Liver (tissue), 9 donors: ENCODE measurements around the gene NR4A3. TPM values are rescaled to one million over a fixed set of nuclear protein-coding genes. Genes with fewer than 3 reads are reported as not detected.

ENCODE experiments used
- DNase-seq: peaks from one replicate; pipeline ENCODE4 v3.0.0-alpha.2; 2017; ENCODE audit warnings: low spot score
- H3K27ac ChIP-seq, 2 donors: one replicate each; pipeline ENCODE4 v1.7.0; 2013; ENCODE audit warnings: inconsistent platforms in 2 of 2, low read length in 2 of 2, control low read depth in 1 of 2, low read depth in 1 of 2, mild to moderate bottlenecking in 1 of 2
- H3K27me3 ChIP-seq, 4 donors: one replicate each; pipeline versions ENCODE4 v1.6.1 to v1.7.0; 2013; ENCODE audit warnings: low read length in 3 of 4, inconsistent platforms in 1 of 4, mild to moderate bottlenecking in 1 of 4, moderate library complexity in 1 of 4; ENCODE audit not compliant: control insufficient read depth in 4 of 4, insufficient read depth in 4 of 4
- H3K36me3 ChIP-seq, 4 donors: one replicate each; pipeline versions ENCODE4 v1.6.1 to v1.7.0; 2013; ENCODE audit warnings: low read length in 3 of 4, mild to moderate bottlenecking in 3 of 4, low read depth in 1 of 4, moderate library complexity in 1 of 4; ENCODE audit not compliant: control insufficient read depth in 4 of 4, insufficient read depth in 3 of 4
- H3K4me1 ChIP-seq, 4 donors: one replicate each; pipeline versions ENCODE4 v1.6.1 to v1.7.0; 2013; ENCODE audit warnings: low read length in 3 of 4, mild to moderate bottlenecking in 3 of 4, moderate library complexity in 1 of 4; ENCODE audit not compliant: control insufficient read depth in 4 of 4, insufficient read depth in 4 of 4
- H3K4me3 ChIP-seq, 3 donors: one replicate each; pipeline versions ENCODE4 v1.6.1 to v1.7.0; 2013; ENCODE audit warnings: low read length in 3 of 3, control low read depth in 1 of 3, low read depth in 1 of 3, mild to moderate bottlenecking in 1 of 3
- H3K9ac ChIP-seq, 2 donors: one replicate each; pipeline ENCODE4 v1.7.0; 2013; ENCODE audit warnings: low read length in 2 of 2, mild to moderate bottlenecking in 2 of 2, moderate library complexity in 2 of 2, control low read depth in 1 of 2, low read depth in 1 of 2
- H3K9me3 ChIP-seq, 4 donors: one replicate each; pipeline versions ENCODE4 v1.6.1 to v1.7.0; 2013; ENCODE audit warnings: low read length in 3 of 4; ENCODE audit not compliant: control insufficient read depth in 4 of 4
- ATF3 ChIP-seq: IDR thresholded peaks from 2 replicates; pipeline ENCODE4 v1.6.1; 2016; ENCODE audit warnings: antibody characterized with exemption
- CTCF ChIP-seq: fragments of 150-350 bp; IDR thresholded peaks from 2 replicates; pipeline ENCODE4 v1.5.1; 2017; ENCODE audit warnings: improper control_type of control experiment, low read depth, low read length; ENCODE audit not compliant: missing input control
- EGR1 ChIP-seq, 2 donors: IDR thresholded peaks; 2 replicates each; pipeline ENCODE4 v1.6.1; 2016 to 2018; ENCODE audit warnings: antibody characterized with exemption in 2 of 2, low read depth in 2 of 2
- FOXA1 ChIP-seq: IDR thresholded peaks from 2 replicates; pipeline ENCODE4 v1.6.1; 2016; ENCODE audit warnings: antibody characterized with exemption
- FOXA2 ChIP-seq: IDR thresholded peaks from 2 replicates; pipeline ENCODE4 v1.6.1; 2016; ENCODE audit warnings: antibody characterized with exemption
- GABPA ChIP-seq, 2 donors: IDR thresholded peaks in 1 of 2; conservative IDR thresholded peaks in 1 of 2; 2 replicates each; pipeline ENCODE4 v1.6.1; 2016; ENCODE audit warnings: antibody characterized with exemption in 2 of 2, mild to moderate bottlenecking in 1 of 2, moderate library complexity in 1 of 2
- HNF4A ChIP-seq, 2 donors: conservative IDR thresholded peaks; 2 replicates each; pipeline ENCODE4 v1.6.1; 2016; ENCODE audit warnings: antibody characterized with exemption in 2 of 2, mild to moderate bottlenecking in 2 of 2
- JUND ChIP-seq, 2 donors: IDR thresholded peaks; 2 replicates each; pipeline ENCODE4 v1.6.1; 2016; ENCODE audit warnings: antibody characterized with exemption in 2 of 2
- MAX ChIP-seq: IDR thresholded peaks from 2 replicates; pipeline ENCODE4 v1.6.1; 2016; ENCODE audit warnings: antibody characterized with exemption
- NR2F2 ChIP-seq: IDR thresholded peaks from 2 replicates; pipeline ENCODE4 v1.6.1; 2016; ENCODE audit warnings: antibody characterized with exemption
- RAD21 ChIP-seq, 2 donors: IDR thresholded peaks; 2 replicates each; pipeline ENCODE4 v1.6.1; 2016; ENCODE audit warnings: antibody characterized with exemption in 2 of 2, mild to moderate bottlenecking in 2 of 2
- REST ChIP-seq: IDR thresholded peaks from 2 replicates; pipeline ENCODE4 v1.6.1; 2016; ENCODE audit warnings: antibody characterized with exemption, mild to moderate bottlenecking
- RXRA ChIP-seq, 2 donors: IDR thresholded peaks; 2 replicates each; pipeline ENCODE4 v1.6.1; 2017 to 2018; ENCODE audit warnings: antibody characterized with exemption in 2 of 2, mild to moderate bottlenecking in 1 of 2
- SP1 ChIP-seq: IDR thresholded peaks from 2 replicates; pipeline ENCODE4 v1.6.1; 2018; ENCODE audit warnings: antibody characterized with exemption, mild to moderate bottlenecking
- TAF1 ChIP-seq: conservative IDR thresholded peaks from 2 replicates; pipeline ENCODE4 v1.6.1; 2016; ENCODE audit warnings: antibody characterized with exemption, mild to moderate bottlenecking
- WGBS: extraction: QIAGEN DNeasy Blood & Tissue Kit; methylation state at CpG from one replicate; pipeline ENCODE4 v1.1.7; 2013; 5-methylcytosine and 5-hydroxymethylcytosine counted together
- polyA plus RNA-seq, 2 donors: library from polyadenylated mRNA; stranded (reverse) in 1 of 2; unstranded in 1 of 2; fragments of 200-250 nt in 1 of 2; fragments of >200 nt in 1 of 2; fragmentation: Nextera tagmentation in 1 of 2; extraction: Ambion mirVana in 1 of 2; gene quantifications; one replicate each; pipeline versions ENCODE4 v1.2.1 to v1.2.3, GENCODE V29; 2013 to 2015
- total RNA-seq, 2 donors: library from RNA; depleted of rRNA; stranded (reverse); fragments of >200 nt; gene quantifications; one replicate each; pipeline ENCODE4 v1.2.3, GENCODE V29; 2014
- donor health status: healthy.
- donor health status: healthy.
- donor health status: healthy.
- donor health status: healthy.
- donor health status: healthy.

NR4A3 gene
- total and polyA plus RNA-seq, 4 donors = 0.02 to 0.14 (median 0.09) TPM

GRCh38 chr9:99833735-99834134, 12.1 kb downstream of the NR4A3 start:
- TF ChIP-seq JUND (IDR thresholded peaks at IDR 0.05) (no peak), RXRA (IDR thresholded peaks at IDR 0.05) (no peak), FOXA1 (no peak), NR2F2 (no peak), CTCF (no peak), RAD21 (IDR thresholded peaks at IDR 0.05) (no peak), FOXA2 (no peak), TAF1 (no peak), REST (no peak), EGR1 (IDR thresholded peaks at IDR 0.05; ENCODE audit: low read depth in 2 of 2) (no peak), HNF4A (conservative IDR thresholded peaks at IDR 0.05) (no peak), GABPA (IDR thresholded peaks at IDR 0.05 in 1 of 2, conservative IDR thresholded peaks at IDR 0.05 in 1 of 2) (no peak), SP1 (no peak), ATF3 (no peak), MAX (no peak)
- Histone ChIP-seq H3K27ac (no peak overlapping the region), H3K4me1 (peaks cover 1 to 8% (median 2%) of the 10 kb centered on the region in 4 donors), H3K9ac (no peak overlapping the region), H3K27me3 (peaks cover under 1 to 14% (median 10%) of the 10 kb centered on the region in 4 donors), H3K9me3 (no peaks in the 10 kb centered on the region), H3K36me3 (peaks cover 0 to 2% (median 0%) of the 10 kb centered on the region in 4 donors), H3K4me3 (no peak overlapping the region)
- WGBS = 92% methylated on average over 4 of the region's 4 CpGs
- DNase-seq = no peak

- Histone ChIP-seq H3K9ac (no peak overlapping the region), H3K4me1 (peaks cover 0 to 7% (median 1%) of the 10 kb centered on the region in 4 donors), H3K36me3 (peaks cover 0 to 2% (median 0%) of the 10 kb centered on the region in 4 donors), H3K9me3 (no peaks in the 10 kb centered on the region), H3K27ac (no peak overlapping the region), H3K27me3 (peaks cover 0 to 8% (median 6%) of the 10 kb centered on the region in 4 donors), H3K4me3 (no peak overlapping the region)
- TF ChIP-seq HNF4A (conservative IDR thresholded peaks at IDR 0.05) = no peak
- DNase-seq = no peak
- 96% methylated on average over 3 of the region's 3 CpGs for WGBS
Measured at GRCh38 chr9:99834474-99834873, 12.8 kb downstream of the NR4A3 start.
